BJ (cell line): ENCODE data around the gene ADAM15. TPM values are rescaled to one million over a fixed set of nuclear protein-coding genes. Genes with fewer than 3 reads are reported as not detected.

ENCODE experiments used
- CTCF ChIA-PET: fragments of 350-600 bp; formaldehyde crosslinking; extraction: SDS; loops from one replicate; lab custom pipeline; 2021; ENCODE audit warnings: antibody characterized with exemption, inconsistent platforms; lab: Yijun Ruan, JAX
- POLR2A ChIA-PET: fragments of 300-600 bp; sonication (Branson Sonifier 250); formaldehyde crosslinking; extraction: SDS; loops from one replicate; lab custom pipeline; 2021; ENCODE audit warnings: antibody characterized with exemption; lab: Charles Lee
- DNase-seq: peaks from one replicate; pipeline ENCODE4 v3.0.0-alpha.2; 2011; ENCODE audit warnings: low read depth
- H3K27me3 ChIP-seq: 2 replicates; pipeline ENCODE4 v1.6.0; 2011; ENCODE audit warnings: low read length; ENCODE audit not compliant: control insufficient read depth, insufficient read depth
- H3K36me3 ChIP-seq: 2 replicates; pipeline ENCODE4 v1.5.1; 2011; ENCODE audit warnings: low read length; ENCODE audit not compliant: control insufficient read depth, insufficient read depth
- H3K4me3 ChIP-seq: 2 replicates; pipeline ENCODE4 v1.5.1; 2011; ENCODE audit warnings: low read depth, mild to moderate bottlenecking, control low read depth, low read length
- CTCF ChIP-seq: IDR thresholded peaks from 2 replicates; pipeline ENCODE4 v1.5.1; 2011; ENCODE audit warnings: low read depth, mild to moderate bottlenecking, control low read depth, inconsistent platforms, low read length, moderate library complexity; ENCODE audit not compliant: insufficient read depth
- polyA plus RNA-seq: library from polyadenylated mRNA; depleted of rRNA; stranded (reverse); fragments of >200 nt; gene quantifications from 2 replicates; pipeline ENCODE4 v1.2.3, GENCODE V29; 2011

ADAM15 gene
- polyA plus RNA-seq, 1 experiment = 88.8 TPM

- no peak overlapping the region for H3K4me3 ChIP-seq
- TF ChIP-seq CTCF = no peak
- CTCF ChIA-PET = interaction anchor here (10.2 kb wide), 1 partner anchor 17 kb away, joined by 95 read pairs; the partner anchor contains the start of gene LENEP
- no peaks in the 10 kb centered on the region for H3K27me3 ChIP-seq
- no peak for DNase-seq
- peaks cover 8% of the 10 kb centered on the region for H3K36me3 ChIP-seq
- POLR2A ChIA-PET = no interaction called here
These were observed 38.1 kb upstream of the ADAM15 start for GRCh38 chr1:155012776-155013602.

- peaks cover 9% of the 10 kb centered on the region for H3K36me3 ChIP-seq
- ChIA-PET POLR2A (no interaction called here), CTCF (interaction anchor here (10.2 kb wide), 1 partner anchor 18 kb away, joined by 95 read pairs; the partner anchor contains the start of gene LENEP)
- H3K27me3 ChIP-seq = no peaks in the 10 kb centered on the region
- no peak for TF ChIP-seq CTCF
- no peak overlapping the region for H3K4me3 ChIP-seq
- DNase-seq = no peak
These were observed 37.5 kb upstream of the ADAM15 start for GRCh38 chr1:155013632-155014031.

- Histone ChIP-seq H3K4me3 (no peak overlapping the region), H3K27me3 (no peaks in the 10 kb centered on the region), H3K36me3 (peaks cover 9% of the 10 kb centered on the region)
- no peak for TF ChIP-seq CTCF
- no peak for DNase-seq
- CTCF ChIA-PET = interaction anchor here (1.4 to 10.2 kb wide), 4 partner anchors 9 to 70 kb away, joined by 3 to 95 read pairs (median 39); partner anchors contain the start of genes LENEP and ZBTB7B
- POLR2A ChIA-PET = no interaction called here
These were observed 36.2 kb upstream of the ADAM15 start for GRCh38 chr1:155014709-155015508.

- no peak for DNase-seq
- Histone ChIP-seq H3K27me3 (no peaks in the 10 kb centered on the region), H3K4me3 (no peak overlapping the region), H3K36me3 (peaks cover 9% of the 10 kb centered on the region)
- ChIA-PET CTCF (interaction anchor here (1.2 to 10.2 kb wide), 10 partner anchors 8 to 79 kb away, joined by 3 to 95 read pairs (median 6); partner anchors contain the start of genes ADAM15, LENEP, PMVK and SHC1), POLR2A (no interaction called here)
- TF ChIP-seq CTCF = no peak
These were observed 35.4 kb upstream of the ADAM15 start for GRCh38 chr1:155015527-155016230.
